GM18526 (cell line): Measurements from ENCODE around the gene DCAF7.

ENCODE experiments used
- POLR2A ChIP-seq: IDR thresholded peaks from 3 replicates; pipeline ENCODE4 v1.6.1; 2011; ENCODE audit not compliant: insufficient read length; ENCODE audit errors: extremely low read depth

The DCAF7 gene

GRCh38 chr17:63589646-63590045 is 39.4 kb downstream of the DCAF7 start:
- no peak for TF ChIP-seq POLR2A

GRCh38 chr17:63592797-63593196 is 42.5 kb downstream of the DCAF7 start:
- TF ChIP-seq POLR2A: no peak

GRCh38 chr17:63595132-63595531 is 44.9 kb downstream of the DCAF7 start:
- no peak for TF ChIP-seq POLR2A

GRCh38 chr17:63596856-63597586 is 46.7 kb downstream of the DCAF7 start:
- no peak for TF ChIP-seq POLR2A

GRCh38 chr17:63598281-63598680 is 48.0 kb downstream of the DCAF7 start:
- no peak for TF ChIP-seq POLR2A

- peak; percentile 71 for TF ChIP-seq POLR2A
Measured at GRCh38 chr17:63600569-63601438, 50.5 kb downstream of the DCAF7 start, which contains the start of gene TACO1. Gene TACO1 (plus strand): TSS chr17:63600895. CDS start chr17:63601084, 189 bp downstream.

- no peak for TF ChIP-seq POLR2A
Measured at GRCh38 chr17:63601439-63602371, 51.4 kb downstream of the DCAF7 start.

GRCh38 chr17:63609816-63610573 is 59.7 kb downstream of the DCAF7 start:
- no peak for TF ChIP-seq POLR2A

GRCh38 chr17:63610854-63611253 is 60.6 kb downstream of the DCAF7 start:
- TF ChIP-seq POLR2A: no peak

- TF ChIP-seq POLR2A: no peak
Measured at GRCh38 chr17:63611354-63611753, 61.1 kb downstream of the DCAF7 start.

- no peak for TF ChIP-seq POLR2A
Measured at GRCh38 chr17:63613663-63614062, 63.4 kb downstream of the DCAF7 start.

- no peak for TF ChIP-seq POLR2A
Measured at GRCh38 chr17:63621229-63621683, 71.0 kb downstream of the DCAF7 start.

- peak; percentile 92 for TF ChIP-seq POLR2A
Measured at GRCh38 chr17:63621684-63622573, 71.7 kb downstream of the DCAF7 start, which contains the start of gene MAP3K3. Gene MAP3K3 (plus strand): TSS chr17:63622417. CDS start chr17:63622760, 343 bp downstream.

GRCh38 chr17:63622574-63623390 is 72.5 kb downstream of the DCAF7 start:
- no peak for TF ChIP-seq POLR2A
